ENCODE data around the gene AKAP1.

AKAP1 gene

DNA sequence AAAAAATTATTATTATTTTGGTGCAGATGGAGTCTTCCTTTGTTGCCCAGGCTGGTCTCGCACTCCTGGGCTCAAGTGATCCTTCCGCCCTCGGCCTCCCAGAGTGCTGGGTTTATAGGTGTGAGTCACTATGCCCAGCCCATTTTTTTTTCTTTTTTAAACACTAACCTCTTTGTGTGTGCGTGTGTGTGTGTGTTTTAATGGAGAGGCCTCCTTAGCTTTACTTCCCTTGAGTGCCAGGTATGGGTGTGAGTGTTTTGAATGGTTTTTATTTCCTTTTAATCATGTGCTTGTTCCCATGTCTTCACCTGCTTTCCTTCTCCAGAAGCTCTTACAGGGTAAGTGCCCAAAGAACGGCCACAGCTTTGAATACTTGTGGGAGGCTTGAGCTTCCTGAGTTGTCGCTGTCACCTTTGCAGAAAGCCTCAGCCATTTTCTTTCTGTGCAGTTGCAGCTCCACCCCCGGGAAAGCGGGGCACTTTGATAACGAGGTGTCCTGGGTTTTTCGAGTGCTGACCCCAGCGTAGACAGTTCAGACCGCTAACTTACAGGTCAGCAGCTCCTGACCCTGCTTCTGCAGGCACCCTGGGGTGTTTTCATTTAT is 22.6 kb downstream of the AKAP1 start:
- DNase-seq, result peak; percentile 21

DNA sequence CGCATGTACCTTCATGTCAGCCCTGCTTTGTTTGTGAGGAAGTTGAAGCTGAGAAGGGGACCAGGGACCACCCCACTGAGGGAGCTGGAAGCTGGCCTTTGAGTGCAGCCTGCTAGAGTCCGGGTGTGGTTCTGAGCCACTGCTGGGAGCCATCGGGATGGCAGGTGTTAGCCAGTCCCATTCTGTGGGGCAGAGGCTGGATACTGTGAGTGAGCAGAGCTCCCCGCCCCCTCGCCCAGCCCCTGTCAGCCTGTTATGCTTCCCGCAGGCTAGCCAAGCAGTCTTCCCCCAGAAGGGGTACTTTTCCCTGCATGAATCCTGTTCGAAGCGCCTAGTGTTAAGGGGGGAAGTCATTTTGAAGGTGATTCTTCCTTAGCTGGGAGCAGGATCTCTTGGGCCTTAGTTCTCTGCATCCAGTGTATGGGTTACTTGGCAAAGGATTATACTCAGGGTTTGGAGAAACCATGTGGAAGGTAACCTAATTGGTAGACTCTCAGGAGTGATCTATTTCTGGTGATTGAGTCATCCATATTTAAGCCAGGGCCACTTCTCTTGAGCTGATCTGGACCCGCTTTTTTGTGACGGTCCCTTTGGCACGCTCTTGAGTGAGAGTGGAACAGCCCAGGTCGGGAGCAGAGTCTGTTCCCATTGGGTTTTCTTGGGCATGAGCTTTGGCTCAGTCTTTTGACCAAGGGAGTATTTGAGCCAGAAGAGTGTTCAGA is 23.8 kb downstream of the AKAP1 start:
- DNase-seq, result no peak

DNA sequence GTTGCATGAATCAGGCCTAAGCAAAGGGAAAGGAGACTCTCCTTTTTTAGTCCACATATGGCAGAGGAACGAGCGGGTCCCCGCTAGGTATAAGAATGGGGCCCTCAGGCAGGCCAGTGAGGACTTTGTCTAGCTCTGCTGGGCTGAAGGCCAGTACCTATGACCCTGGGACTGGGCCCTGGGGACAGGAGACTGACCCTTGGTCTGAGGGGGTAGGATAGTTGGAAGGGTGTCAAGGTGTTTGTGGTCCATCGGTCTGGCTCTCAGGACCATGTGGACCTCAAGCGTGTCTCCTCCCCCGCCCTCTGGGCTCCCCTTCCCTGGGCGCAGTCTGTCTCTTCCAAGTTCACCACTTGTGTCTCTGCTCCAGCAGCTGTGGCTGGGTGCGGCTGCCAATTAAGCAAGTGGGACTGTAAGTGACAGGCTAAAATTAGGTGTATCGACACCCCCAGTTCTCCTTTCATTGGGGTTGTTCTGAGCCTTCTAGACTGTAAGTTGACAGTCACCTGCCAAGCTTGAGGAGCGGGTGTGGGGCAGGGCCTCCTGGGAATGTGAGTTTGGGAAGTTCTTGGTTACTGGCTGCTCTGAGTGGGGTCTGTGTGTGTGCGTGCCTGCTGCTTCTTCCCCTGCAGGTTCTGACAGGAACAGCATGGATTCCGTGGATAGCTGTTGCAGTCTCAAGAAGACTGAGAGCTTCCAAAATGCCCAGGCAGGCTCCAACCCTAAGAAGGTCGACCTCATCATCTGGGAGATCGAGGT is 24.5 kb downstream of the AKAP1 start:
- no peak for DNase-seq

DNA sequence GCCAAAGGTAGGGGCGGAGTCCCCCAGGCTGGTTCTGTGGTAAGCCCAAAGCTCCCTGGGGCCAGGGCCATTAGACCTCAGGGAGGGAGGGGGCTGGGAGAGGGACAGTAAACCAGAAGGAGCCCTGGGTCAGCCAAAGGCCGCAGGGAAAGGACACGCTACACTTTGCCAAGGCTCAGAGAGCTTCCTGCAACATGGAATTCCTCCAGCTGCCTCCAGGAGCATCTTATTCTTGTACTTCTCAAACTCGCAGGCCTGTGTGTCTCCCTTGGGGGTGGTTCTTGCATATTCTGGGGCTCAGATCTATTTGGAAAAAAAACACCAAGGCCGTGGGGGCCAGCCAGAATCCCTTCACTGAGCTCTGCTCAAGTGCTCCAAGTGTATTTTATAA is 25.1 kb downstream of the AKAP1 start:
- DNase-seq, result no peak

DNA sequence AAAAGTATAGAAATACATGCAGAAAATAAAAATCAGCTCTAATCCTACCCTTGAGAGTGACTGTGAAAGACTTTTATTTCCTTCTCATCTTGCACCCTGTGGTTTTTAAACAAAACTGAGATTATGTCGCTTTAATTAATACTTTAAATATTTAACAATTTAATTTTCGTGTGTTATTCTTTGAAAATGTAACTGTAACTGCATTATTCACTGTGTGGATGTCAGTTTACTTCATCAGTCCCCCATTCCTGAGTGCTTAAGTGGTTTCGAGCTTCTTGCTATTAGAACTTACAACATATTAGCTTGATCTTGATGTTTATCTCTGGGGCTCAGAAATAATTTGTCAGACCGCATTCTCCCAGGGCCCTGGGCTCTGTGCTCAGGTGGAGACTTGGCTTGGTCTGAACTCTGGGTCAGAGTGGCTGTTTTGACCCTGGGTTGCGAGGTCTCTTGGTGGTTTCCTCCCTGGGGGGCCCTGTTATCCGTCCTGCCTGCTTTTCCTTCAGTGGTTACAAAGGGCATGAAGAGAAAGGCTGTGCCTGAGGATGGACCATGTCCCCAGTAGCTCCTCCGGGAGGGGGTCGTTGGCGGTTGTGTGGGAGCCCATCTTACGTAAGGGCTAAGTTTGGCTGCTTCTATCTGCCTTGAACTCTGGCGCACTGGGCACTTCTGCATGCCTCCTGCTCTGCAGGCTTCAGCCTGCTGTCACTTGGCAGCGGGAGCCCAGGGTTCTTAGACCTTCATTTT is 25.7 kb downstream of the AKAP1 start:
- DNase-seq, result no peak

DNA sequence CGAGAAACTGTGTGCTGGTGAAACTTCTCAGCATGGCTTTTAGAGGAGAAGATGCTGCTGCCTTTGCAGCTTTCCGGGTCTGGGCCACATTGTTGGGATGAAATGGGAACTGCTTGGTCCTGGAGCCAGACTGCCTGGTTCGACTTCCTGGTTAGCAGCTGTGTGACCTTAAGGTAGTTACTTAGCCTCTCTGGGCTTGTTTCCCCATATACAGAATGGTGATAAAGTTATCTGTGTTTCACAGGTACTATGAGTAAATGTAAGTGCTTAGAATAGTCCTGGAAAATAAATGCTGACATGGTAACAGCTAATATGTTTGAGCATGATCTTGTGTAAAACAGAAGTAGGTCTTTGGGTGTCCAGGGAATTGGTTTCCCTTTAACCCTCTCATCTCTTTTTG is 26.3 kb downstream of the AKAP1 start:
- DNase-seq, result no peak

DNA sequence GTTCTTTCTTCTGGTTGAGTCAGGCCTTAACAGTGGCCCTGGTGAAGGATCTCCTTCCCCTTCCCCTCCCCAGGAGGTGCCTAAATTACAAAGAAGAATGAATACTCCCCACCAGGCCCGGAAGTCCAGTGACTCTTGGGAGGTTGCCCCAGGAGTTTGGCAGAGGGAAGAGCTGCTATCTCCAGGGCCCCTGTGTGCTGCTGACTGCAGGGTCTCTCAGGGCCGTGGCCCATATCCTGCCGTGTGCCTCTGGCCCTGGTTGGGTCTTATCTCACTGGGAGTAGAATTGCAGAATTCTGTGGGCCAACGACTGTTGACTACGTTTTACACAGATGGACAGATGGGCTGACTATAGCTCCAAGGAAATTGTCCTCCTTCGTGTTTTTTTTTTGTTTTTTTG is 28.0 kb downstream of the AKAP1 start:
- no peak for DNase-seq

DNA sequence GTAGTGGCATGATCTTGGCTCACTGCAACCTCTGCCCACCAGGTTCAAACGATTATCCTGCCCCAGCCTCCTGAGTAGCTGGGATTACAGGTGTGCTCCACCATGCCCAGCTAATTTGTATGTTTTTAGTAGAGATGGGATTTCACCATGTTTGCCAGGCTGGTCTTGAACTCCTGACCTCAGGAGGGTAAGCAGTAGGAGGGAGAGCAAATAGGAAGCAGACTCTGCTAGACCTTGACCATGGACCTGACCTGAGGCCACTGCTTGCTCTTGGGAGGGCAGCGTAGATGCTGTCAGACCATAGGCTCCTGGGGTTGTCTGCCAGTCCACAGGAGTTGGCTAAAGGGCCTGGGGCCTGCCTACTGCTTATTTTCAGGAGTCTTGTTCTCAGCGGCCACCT is 28.6 kb downstream of the AKAP1 start:
- DNase-seq, result no peak

DNA sequence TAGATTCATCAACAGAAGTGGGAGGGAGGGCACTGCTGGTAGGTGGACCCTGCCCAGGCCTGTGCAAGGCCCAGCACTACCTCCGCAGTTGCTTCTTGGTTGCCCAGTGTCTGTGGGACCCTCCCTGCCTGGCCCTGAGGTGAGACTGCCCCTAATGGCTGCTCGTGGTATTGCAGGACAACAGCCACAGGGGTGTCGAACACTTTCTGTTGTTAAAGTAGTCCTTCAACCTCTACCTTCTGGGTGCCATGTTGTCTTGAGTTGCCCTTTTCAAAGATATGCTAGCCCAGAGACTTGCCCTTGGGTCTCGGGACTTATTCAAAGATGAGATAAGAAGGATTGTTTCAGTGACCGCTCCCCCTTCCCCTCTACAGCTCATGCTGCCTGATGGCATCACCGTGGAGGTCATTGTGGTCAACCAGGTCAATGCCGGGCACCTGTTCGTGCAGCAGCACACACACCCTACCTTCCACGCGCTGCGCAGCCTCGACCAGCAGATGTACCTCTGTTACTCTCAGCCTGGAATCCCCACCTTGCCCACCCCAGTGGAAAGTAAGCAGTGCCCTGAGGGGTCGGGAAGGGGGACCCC is 29.1 kb downstream of the AKAP1 start:
- DNase-seq, result no peak

DNA sequence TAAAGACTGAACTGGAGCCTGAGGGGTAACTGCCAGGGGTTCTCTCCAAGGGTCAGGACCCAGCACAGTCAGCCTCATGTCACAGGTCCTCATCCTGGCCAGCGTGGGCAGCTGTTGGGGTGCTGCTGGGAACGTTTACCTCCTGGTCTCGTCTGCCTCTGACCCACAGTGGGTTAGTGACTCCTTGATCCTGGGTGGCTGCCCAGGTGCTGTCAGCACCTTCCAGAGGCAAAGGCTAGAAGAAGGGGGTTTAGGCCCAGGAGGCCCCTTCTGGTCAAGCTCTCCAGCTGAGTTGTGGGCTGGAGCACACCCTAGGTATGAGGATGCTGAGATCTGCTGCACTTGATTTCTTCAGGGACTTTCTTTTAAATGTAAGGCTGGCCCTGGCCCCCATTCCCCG is 30.3 kb downstream of the AKAP1 start:
- DNase-seq, result no peak

DNA sequence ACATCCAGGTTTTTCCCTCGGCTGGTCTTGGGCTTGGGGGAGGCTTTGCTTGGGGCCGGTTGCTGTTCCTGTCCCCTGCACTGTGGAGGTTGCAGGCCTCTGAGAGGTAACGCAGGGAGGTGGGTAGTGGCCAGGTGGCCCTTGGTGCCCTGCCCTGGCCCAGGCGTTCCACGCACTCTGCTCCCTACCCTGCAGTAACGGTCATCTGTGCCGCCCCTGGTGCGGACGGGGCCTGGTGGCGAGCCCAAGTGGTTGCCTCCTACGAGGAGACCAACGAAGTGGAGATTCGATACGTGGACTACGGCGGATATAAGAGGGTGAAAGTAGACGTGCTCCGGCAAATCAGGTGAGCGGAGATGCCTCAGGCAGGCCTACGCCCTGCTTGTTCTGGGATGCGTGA is 30.9 kb downstream of the AKAP1 start:
- DNase-seq, result no peak

DNA sequence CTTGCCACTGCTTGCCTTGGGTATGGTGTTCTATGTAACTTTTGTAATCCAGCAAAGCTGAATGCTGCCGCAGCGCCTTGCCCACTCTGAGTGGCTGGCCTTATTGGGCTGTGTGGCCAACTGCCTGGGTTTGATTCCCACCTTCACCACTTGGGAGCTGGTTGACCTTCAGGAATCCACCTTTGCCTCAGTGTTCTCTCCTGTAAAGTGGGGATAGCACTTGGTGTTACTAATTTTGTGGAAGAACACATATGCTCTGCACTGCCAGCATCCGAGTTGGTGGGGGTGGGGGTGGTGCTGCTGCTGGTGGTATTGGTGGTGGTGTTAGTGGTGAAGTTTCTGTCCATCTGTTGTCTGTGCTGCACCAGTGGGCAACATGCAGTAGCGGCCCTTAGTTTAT is 32.8 kb downstream of the AKAP1 start:
- no peak for DNase-seq

DNA sequence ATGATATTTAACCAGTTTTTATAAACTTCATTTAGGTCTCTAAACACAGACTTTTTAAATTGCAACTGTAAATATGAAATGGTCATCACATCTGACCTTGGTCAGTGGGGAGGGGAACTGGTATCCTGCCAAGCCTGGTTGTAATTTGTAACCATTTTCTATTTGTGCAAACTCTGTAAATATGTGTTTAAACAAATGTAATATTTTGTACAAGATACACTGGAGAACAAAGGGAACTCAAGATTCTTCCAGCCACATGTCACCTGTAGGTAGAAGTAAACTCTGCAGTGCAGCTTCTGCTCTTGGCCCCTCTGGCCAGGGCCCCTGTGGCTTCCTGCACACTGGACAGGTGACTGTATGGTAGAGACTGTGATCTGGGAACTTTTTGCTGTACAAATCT is 35.8 kb downstream of the AKAP1 start:
- DNase-seq, result no peak

DNA sequence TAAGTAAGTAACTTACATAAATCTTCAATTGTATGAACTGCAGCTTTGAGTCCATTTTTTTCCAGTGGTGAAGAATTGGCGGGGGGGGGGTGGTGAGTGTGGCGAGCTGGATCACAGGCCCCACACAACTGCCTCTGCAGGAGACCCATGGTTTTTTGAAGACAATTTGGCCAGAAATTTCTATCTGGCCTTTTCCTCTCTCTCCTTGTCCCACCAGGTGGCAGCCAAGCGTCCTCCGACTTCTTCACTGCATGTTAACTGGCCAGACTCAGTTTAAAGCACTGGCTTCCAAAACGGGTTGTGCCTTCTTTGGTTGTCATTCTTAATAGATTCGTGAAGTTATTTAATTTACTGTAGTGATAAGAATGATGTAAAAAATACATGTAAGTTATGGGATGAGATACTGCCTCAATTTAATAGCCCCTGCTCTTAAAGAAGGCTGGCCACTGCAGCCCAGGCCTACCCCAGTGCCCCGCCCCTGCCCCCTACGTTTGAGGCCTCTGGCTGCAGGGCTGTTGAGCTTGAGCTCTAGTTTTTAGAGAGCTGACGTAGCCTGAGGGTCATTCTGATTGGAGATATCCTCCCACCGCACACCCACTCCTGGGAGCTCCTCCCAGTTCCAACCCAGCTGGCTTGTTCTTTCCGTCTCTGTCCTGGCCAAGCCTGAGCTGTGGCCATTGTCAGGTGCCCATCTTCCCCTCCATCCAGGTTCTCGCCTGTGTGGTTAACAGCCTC is 36.4 kb downstream of the AKAP1 start:
- no peak for DNase-seq

DNA sequence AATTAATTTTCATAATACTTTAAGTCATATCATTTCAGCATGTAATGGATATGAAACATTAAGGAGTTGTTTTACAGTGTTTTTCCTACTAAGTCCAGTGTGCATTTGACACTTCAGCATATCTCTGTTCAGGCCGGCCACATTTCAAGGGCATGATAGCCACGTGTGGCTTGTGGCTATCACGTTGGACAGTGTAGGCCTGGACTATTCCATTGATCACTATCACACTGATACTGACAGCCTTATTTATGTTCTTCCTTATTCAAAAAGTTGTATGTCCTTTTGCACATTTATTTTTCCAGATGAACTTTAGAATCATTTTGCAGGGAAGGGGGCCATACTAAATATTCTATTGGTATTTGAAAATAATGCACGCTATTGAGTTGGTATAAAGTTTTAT is 39.0 kb downstream of the AKAP1 start:
- no peak for DNase-seq

DNA sequence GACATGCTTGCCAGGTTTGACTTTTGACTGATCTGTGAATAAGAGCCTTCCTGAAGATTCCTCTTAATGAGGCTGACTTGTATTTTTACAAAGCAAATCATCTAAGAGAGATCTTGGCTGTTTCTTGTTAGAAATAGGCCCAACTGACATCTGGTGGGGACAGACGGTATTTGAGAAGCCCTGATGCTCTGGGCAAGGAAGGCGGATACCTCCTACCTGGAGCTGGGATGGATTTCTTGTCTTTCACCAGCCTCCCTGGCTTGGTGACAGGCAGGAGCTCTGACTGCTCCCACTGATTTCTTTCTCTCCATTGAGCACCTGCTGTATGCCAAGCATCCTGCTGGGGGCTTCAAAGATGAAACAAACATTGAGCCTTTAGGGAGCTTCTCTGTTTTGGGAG is 40.4 kb downstream of the AKAP1 start:
- DNase-seq, result no peak

DNA sequence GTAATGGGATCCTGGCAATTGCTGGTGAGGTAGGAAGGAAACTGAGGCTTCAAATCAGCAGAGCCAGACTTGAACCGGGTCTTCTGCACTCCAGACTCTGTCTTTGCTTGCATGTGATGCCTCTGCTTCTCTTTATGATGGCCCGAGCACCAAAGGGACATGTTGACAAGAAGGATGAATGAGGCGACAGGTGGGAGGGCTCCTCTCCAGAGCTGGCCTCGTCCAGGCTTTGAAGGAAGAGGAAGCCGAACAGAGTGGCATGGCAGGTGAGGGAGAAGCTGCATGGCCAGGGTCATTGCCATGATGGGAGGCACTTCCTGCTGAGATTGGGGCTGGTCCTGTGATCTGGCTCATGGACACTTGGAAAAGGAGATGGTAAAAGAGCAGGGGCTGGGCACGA is 40.8 kb downstream of the AKAP1 start:
- DNase-seq, result no peak

DNA sequence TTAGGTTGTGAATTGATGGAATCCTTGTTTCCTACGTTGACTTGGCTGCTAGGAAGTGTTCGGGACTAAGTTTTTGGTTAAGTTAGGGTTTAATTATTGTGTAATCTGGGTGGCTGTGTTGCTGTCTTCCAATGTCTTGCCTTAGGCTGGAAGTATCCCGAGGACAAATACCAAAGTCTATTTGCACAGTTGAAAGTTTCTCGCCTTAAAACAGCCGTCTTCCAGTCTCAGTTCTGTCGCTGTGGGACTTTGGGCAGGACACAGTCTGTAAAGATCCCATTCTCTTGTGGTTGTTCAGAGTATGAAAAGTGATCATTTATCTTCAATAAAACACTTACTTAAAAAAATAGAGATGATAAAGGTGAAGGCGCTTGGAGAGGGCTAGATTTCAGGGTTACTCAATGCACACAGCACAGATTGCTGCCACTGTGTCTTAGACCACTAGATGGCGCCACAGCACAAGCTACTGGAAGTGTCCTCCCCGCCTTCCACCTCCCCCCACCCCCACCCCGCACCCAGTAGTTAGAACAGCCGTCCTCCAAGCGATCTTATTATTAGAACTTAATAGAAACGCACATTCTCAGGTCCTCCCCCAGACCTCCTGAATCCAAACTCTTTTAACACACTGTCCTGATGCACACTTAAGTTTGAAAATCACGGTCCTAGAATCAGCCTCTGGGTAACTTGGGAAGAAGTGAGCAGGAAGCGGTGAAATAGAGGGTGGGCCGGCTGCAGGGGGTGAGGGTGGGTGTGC is 45.8 kb downstream of the AKAP1 start:
- DNase-seq, result peak; percentile 79

DNA sequence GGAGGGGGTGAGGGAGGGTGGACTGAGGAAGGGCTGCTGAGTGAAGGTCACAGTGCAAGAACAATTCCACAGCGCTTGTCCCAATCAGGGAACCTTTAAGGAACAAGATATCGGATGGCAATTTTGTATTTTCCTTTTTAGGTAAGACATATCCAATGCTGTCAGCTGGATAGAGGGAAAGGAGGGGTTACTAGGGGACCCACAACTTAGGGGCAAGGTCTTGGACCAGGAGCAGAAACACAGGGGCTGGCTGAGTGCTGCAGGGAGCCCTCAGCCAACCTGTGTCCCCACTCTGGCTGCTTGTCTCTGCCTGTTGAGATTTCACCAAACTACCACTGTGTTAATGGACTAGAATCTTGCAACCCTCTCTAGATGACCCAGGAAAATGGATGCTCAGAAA is 47.6 kb downstream of the AKAP1 start:
- no peak for DNase-seq

DNA sequence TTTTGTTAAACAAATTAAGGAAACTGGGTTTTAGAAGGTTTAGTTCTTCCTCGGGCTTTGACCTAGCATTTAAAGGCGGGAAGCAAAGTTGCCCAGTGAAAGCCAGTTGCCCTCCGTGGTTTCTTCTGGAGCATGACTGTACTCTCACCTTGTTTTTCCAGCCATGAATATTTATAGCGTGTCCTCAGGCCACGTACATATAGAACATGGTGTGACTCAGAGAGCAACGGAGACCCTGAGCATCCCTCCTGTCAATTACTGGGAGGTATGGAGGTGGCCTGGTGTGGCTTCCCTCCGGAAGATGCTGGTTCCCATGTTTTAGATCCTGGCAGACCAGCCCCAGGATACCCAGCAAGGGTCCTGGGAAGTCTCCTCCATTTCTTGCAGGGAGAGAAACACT is 48.4 kb downstream of the AKAP1 start:
- no peak for DNase-seq

DNA sequence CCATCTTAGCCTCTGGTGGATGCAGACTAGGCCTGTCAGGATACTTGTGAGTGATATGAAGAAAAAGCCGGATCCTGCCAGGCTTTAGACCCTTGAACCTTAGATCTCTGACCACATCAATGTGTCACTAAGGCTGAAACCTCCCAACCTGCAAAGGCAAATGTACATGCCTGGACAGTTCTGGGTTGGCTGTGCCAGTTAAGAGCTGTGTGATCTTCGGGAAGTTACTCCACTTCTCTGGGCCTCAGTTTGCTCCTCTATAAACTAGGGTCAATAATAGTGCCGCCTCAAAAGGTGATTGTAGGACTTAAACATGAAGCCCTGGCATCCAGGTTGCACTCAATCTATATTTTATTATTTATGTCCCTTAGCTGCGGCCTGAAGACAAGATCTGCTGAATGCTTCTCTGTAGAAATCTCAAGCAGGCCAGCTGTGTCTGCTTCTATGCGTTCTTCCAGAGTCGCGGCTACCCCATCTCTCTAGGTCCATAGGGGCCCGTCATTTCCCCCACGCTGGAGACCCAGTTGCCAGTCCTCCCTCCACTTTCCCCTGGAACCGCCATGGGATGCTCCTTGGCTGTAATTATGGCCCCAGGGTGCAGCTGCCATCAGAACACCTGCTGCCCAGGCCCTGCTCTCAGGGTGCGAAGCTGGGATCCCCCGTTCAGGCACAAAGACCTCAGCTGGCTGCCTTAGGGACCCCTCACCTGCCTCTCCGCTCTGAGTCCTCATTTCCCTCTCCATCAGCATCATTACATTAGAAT is 50.2 kb downstream of the AKAP1 start:
- DNase-seq, result no peak
